PC-9 (cell line): ENCODE results near the gene NCS1.

ENCODE experiments used
- CTCF ChIP-seq: fragments of 200-600 bp; sonication (generic); conservative IDR thresholded peaks from 2 replicates; pipeline ENCODE4 v1.6.1; 2017; ENCODE audit warnings: mixed run types, antibody characterized with exemption, mild to moderate bottlenecking, moderate library complexity
- EZH2 ChIP-seq: fragments of 200-600 bp; sonication (generic); IDR thresholded peaks from 2 replicates; pipeline ENCODE4 v1.8.0; 2017; ENCODE audit warnings: antibody characterized with exemption, low read depth

- no peak for TF ChIP-seq CTCF
- no peak for TF ChIP-seq EZH2
These were observed 17.4 kb upstream of the NCS1 start for GRCh38 chr9:130154816-130155215.
